Measurements from ENCODE around the gene VPS13A. TPM values are rescaled to one million over a fixed set of nuclear protein-coding genes. Genes with fewer than 3 reads are reported as not detected.

Gene VPS13A
- total RNA-seq, 4 donors from 2014 or later, result 45.9 to 77.0 (median 53.5) TPM

DNA sequence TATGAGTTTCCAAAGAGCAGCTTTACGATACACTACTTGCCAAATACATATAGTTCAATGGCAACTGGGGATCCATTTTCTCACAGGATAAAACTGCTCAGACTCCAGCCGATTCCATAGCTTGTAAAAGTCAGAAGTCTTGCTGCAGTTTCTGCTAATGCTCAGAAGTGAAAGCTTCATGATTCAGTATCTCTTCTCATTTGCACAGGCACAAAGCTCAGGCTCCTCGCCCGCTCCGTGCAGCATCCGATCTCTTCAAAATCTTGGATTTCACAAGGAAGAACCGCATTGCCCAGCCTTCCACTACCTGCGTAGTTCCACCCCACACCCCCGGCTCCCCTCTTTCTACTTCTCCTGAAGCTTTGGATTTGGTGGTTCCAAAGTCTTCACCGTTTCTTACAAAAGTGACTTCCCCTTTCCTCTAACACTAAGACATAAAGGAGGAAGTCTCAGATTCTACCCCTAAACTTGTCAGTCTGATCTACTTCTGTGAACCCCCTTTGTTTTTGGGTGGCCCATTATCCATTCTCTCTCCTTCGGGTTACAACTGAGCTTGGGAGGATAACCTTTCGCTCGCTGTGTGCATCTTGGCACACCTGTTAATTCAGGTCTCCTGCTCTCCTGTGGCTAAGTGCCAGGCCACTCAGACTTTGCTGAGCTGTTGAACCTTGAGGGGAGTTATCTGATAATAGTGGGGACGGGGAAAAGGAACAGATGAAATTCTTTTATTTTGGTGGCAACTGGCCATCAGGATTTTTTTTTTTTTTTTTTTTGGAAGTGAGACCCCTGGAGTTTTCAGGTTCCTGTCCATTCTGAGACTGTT lies 276.7 kb downstream of the VPS13A start:
- Histone ChIP-seq H3K4me1 (peaks cover 25 to 36% of the 10 kb centered on the region in 2 donors), H3K4me3 (replicated peaks in 1 of 3) (no peak overlapping the region), H3K9me3 (no peaks in the 10 kb centered on the region), H3K36me3 (no peaks in the 10 kb centered on the region), H3K27me3 (no peaks in the 10 kb centered on the region), H3K27ac (no peak overlapping the region)
- intact Hi-C loops (cut with DNase I), result loop anchor here (10.0 kb wide), 1 partner anchor 201 kb away; no protein-coding TSS in a partner anchor
- DNase-seq, result peak; percentile 82 to 85
- WGBS, 2 donors, result 68 to 77% methylated on average over 14 of the region's 14 CpGs
- no peak for TF ChIP-seq POLR2A (IDR thresholded peaks at IDR 0.05)
- TF ChIP-seq CTCF (IDR thresholded peaks at IDR 0.05), result no peak

DNA sequence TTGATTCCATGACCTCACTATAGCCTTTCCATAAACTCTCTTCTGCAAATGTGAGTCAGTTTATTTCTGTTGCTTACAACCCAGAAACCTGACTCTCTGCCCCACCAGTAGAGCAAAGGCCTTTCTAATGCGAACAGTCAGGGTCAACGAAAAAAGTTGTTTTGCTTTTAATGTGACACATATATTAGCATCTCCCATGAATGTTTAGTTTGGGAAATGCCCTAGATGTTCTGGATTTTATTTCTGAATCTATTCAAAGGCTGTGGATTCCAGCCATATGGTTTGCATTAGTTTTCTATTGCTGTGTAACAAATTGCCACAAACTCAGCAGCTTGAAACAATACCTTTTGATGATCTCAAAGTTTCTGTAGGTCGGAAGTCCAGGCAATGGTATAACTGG lies 277.3 kb downstream of the VPS13A start:
- H3K4me3 ChIP-seq (replicated peaks in 1 of 3), result no peak overlapping the region
- H3K27ac ChIP-seq, result no peak overlapping the region
- peaks cover 25 to 33% of the 10 kb centered on the region in 2 donors for H3K4me1 ChIP-seq
- no peaks in the 10 kb centered on the region for H3K27me3 ChIP-seq
- no peaks in the 10 kb centered on the region for H3K9me3 ChIP-seq
- intact Hi-C loops (cut with DNase I), result loop anchor here (10.0 kb wide), 1 partner anchor 200 kb away; no protein-coding TSS in a partner anchor
- DNase-seq, result no peak
- TF ChIP-seq CTCF (IDR thresholded peaks at IDR 0.05), result no peak
- TF ChIP-seq POLR2A (IDR thresholded peaks at IDR 0.05), result no peak
- 89 to 92% methylated on average over 3 of the region's 3 CpGs for WGBS, 2 donors
- H3K36me3 ChIP-seq, result no peaks in the 10 kb centered on the region

GRCh38 chr9:77455312-77455927 lies 278.1 kb downstream of the VPS13A start:
- WGBS, 2 donors, result 78 to 87% methylated on average over 8 of the region's 8 CpGs
- Histone ChIP-seq H3K9me3 (no peaks in the 10 kb centered on the region), H3K27ac (peak overlapping the region in 1 of 3 donors; percentile 56), H3K36me3 (no peaks in the 10 kb centered on the region), H3K27me3 (no peaks in the 10 kb centered on the region), H3K4me3 (replicated peaks in 1 of 3) (no peak overlapping the region), H3K4me1 (peaks cover 25 to 28% of the 10 kb centered on the region in 2 donors)
- peak in 2 of 6 experiments; percentile 19 for TF ChIP-seq CTCF (IDR thresholded peaks at IDR 0.05)
- no peak for TF ChIP-seq POLR2A (IDR thresholded peaks at IDR 0.05)
- intact Hi-C loops (cut with DNase I), result loop anchor here (10.0 kb wide), 1 partner anchor 199 kb away; no protein-coding TSS in a partner anchor
- DNase-seq, result no peak

GRCh38 chr9:77456829-77457437 lies 279.6 kb downstream of the VPS13A start:
- Histone ChIP-seq H3K9me3 (no peaks in the 10 kb centered on the region), H3K27me3 (no peaks in the 10 kb centered on the region), H3K4me3 (replicated peaks in 1 of 3) (no peak overlapping the region), H3K36me3 (no peaks in the 10 kb centered on the region), H3K4me1 (peaks cover 25 to 28% of the 10 kb centered on the region in 2 donors), H3K27ac (peak overlapping the region in 2 of 3 donors; percentile 56 to 71)
- TF ChIP-seq CTCF (IDR thresholded peaks at IDR 0.05) (peak; percentile 80 to 92 (median 86)), POLR2A (IDR thresholded peaks at IDR 0.05) (no peak)
- intact Hi-C loops (cut with DNase I), result loop anchor here (10.0 kb wide), 1 partner anchor 198 kb away; no protein-coding TSS in a partner anchor
- peak; percentile 89 to 95 for DNase-seq
- 19 to 21% methylated on average over 10 of the region's 10 CpGs for WGBS, 2 donors

All from thyroid gland (tissue), 4 donors.